NT2/D1 (cell line): ENCODE results near the gene TKTL1.

Experiments
- SUZ12 ChIP-seq: IDR thresholded peaks from 2 replicates; pipeline ENCODE4 v1.6.1; 2011; ENCODE audit not compliant: insufficient read length, insufficient read depth; ENCODE audit errors: extremely low read depth
- YY1 ChIP-seq: IDR thresholded peaks from 2 replicates; pipeline ENCODE4 v1.6.1; 2011; ENCODE audit not compliant: insufficient read length, insufficient read depth
- ZNF274 ChIP-seq: IDR thresholded peaks from 2 replicates; pipeline ENCODE4 v1.6.1; 2011; ENCODE audit warnings: mild to moderate bottlenecking, low read depth, low read length

- TF ChIP-seq ZNF274, result no peak
- no peak for TF ChIP-seq SUZ12
- no peak for TF ChIP-seq YY1
Observed at GRCh38 chrX:154363706-154364439, 68.3 kb downstream of the TKTL1 start.
